ENCODE measurements around the gene CCDC85B.
A peak's percentile ranks its signal among the peaks of the same experiment; 100 is the strongest.

CCDC85B gene

GRCh38 chr11:65907878-65908277, 17.4 kb downstream of the CCDC85B start:
- DNase-seq (ENCODE audit: low read depth in 2 of 2) = no peak

GRCh38 chr11:65911682-65912568, 21.5 kb downstream of the CCDC85B start:
- no peak for DNase-seq (ENCODE audit: low read depth in 2 of 2)

- no peak for DNase-seq (ENCODE audit: low read depth in 2 of 2)
Measured at GRCh38 chr11:65912845-65913244, 22.4 kb downstream of the CCDC85B start.

GRCh38 chr11:65915101-65915820, 24.8 kb downstream of the CCDC85B start:
- no peak for DNase-seq (ENCODE audit: low read depth in 2 of 2)

GRCh38 chr11:65915821-65916251, 25.4 kb downstream of the CCDC85B start:
- no peak for DNase-seq (ENCODE audit: low read depth in 2 of 2)

- no peak for DNase-seq (ENCODE audit: low read depth in 2 of 2)
Measured at GRCh38 chr11:65916391-65916790, 25.9 kb downstream of the CCDC85B start.

- no peak for DNase-seq (ENCODE audit: low read depth in 2 of 2)
Measured at GRCh38 chr11:65917077-65917433, 26.6 kb downstream of the CCDC85B start.

GRCh38 chr11:65917434-65918210, 27.1 kb downstream of the CCDC85B start:
- DNase-seq (ENCODE audit: low read depth in 2 of 2) = no peak

- DNase-seq (ENCODE audit: low read depth in 2 of 2) = no peak
Measured at GRCh38 chr11:65918211-65919140, 28.0 kb downstream of the CCDC85B start, which contains the start of gene C11orf68. Gene C11orf68 (minus strand): TSS chr11:65919062. CDS start chr11:65919031, 31 bp downstream.

GRCh38 chr11:65919141-65919572, 28.7 kb downstream of the CCDC85B start, which contains the start of gene DRAP1:
Gene DRAP1 (plus strand): TSS chr11:65919426. CDS start chr11:65919502, 76 bp downstream.
- DNase-seq (ENCODE audit: low read depth in 2 of 2) = peak; percentile 99

- peak; percentile 21 to 26 for DNase-seq (ENCODE audit: low read depth in 2 of 2)
Measured at GRCh38 chr11:65919573-65920371, 29.3 kb downstream of the CCDC85B start.

GRCh38 chr11:65920372-65920802, 29.9 kb downstream of the CCDC85B start:
- no peak for DNase-seq (ENCODE audit: low read depth in 2 of 2)

GRCh38 chr11:65921033-65921555, 30.6 kb downstream of the CCDC85B start:
- no peak for DNase-seq (ENCODE audit: low read depth in 2 of 2)

GRCh38 chr11:65921876-65922275, 31.4 kb downstream of the CCDC85B start:
- no peak for DNase-seq (ENCODE audit: low read depth in 2 of 2)

GRCh38 chr11:65922565-65922964, 32.1 kb downstream of the CCDC85B start:
- no peak for DNase-seq (ENCODE audit: low read depth in 2 of 2)

GRCh38 chr11:65925397-65925796, 34.9 kb downstream of the CCDC85B start:
- DNase-seq (ENCODE audit: low read depth in 2 of 2) = no peak

GRCh38 chr11:65927904-65928397, 37.5 kb downstream of the CCDC85B start:
- peak; percentile 48 to 63 for DNase-seq (ENCODE audit: low read depth in 2 of 2)

GRCh38 chr11:65928667-65929066, 38.2 kb downstream of the CCDC85B start:
- DNase-seq (ENCODE audit: low read depth in 2 of 2) = no peak

GRCh38 chr11:65931773-65932557, 41.5 kb downstream of the CCDC85B start:
- DNase-seq (ENCODE audit: low read depth in 2 of 2) = no peak

Measured in stimulated activated CD8-positive, alpha-beta memory T cell treated with anti-CD3 and anti-CD28 coated beads, Interleukin-7, amount 100 ng/mL, for 1 hour (primary cell).